ENCODE results near the gene AKAP7. TPM values are rescaled to one million over a fixed set of nuclear protein-coding genes. Genes with fewer than 3 reads are reported as not detected.

Gene AKAP7
- total and polyA plus RNA-seq, 2 donors (not counting 3 experiments of a cell fraction or from before 2014, with no cell fraction given) = 0.76 to 3.3 TPM

- Histone ChIP-seq H3K9ac (replicated peaks; ENCODE audit: extremely low read depth, insufficient read depth, low read length) (no peak overlapping the region), H3K79me2 (ENCODE audit: control insufficient read depth, insufficient read depth, low read length) (no peaks in the 10 kb centered on the region), H3K27me3 (ENCODE audit: control insufficient read depth in 2 of 2, insufficient read depth in 2 of 2, low read length in 2 of 2) (no peaks in the 10 kb centered on the region), H3K36me3 (ENCODE audit: control insufficient read depth in 2 of 2, extremely low read depth in 1 of 2, insufficient read depth in 2 of 2, low read length in 2 of 2) (no peaks in the 10 kb centered on the region), H2AFZ (ENCODE audit: low read depth, low read length) (no peak overlapping the region), H3K9me3 (replicated peaks; ENCODE audit: control insufficient read depth, insufficient read depth, low read length) (no peaks in the 10 kb centered on the region), H3K4me2 (ENCODE audit: insufficient read depth, low read length) (no peak overlapping the region), H3K4me1 (ENCODE audit: control insufficient read depth, extremely low read depth, insufficient read depth, low read length) (peaks cover 5% of the 10 kb centered on the region), H3K9me1 (replicated peaks; ENCODE audit: control insufficient read depth, extremely low read depth, insufficient read depth, low read length) (no peaks in the 10 kb centered on the region), H3K27ac (ENCODE audit: insufficient read depth, low read depth, low read length) (no peak overlapping the region), H4K20me1 (replicated peaks; ENCODE audit: control insufficient read depth, extremely low read depth, insufficient read depth, low read length) (no peaks in the 10 kb centered on the region), H3K4me3 (replicated peaks in 1 of 3; ENCODE audit: insufficient read depth in 1 of 3, low read depth in 1 of 3, low read length in 3 of 3) (no peak overlapping the region)
- POLR2A ChIA-PET = no interaction called here
- DNase-seq (ENCODE audit: low read depth, low spot score) = no peak
- dilution Hi-C loops (cut with MboI; ENCODE audit: extremely low pct_ligation_motif_present, low sequenced_read_pairs) (no loop called here), intact Hi-C loops (cut with micrococcal nuclease) (no loop called here)
- TF ChIP-seq JUN (IDR thresholded peaks at IDR 0.05; ENCODE audit: borderline replicate concordance, insufficient read depth, insufficient read length, low read depth) = no peak
- no peak for TF ChIP-seq GATA2 (IDR thresholded peaks at IDR 0.05; ENCODE audit: insufficient read depth, insufficient read length, low read depth, low read length)
- no peak for FAIRE-seq
- CTCF ChIA-PET = interaction anchor here (1.2 kb wide), 1 partner anchor 62 kb away, joined by 3 read pairs; no protein-coding TSS in a partner anchor
- no TSS peak for BruUV-seq (replicated peaks)
Measured at GRCh38 chr6:131282365-131282764, 147.1 kb downstream of the AKAP7 start.

- CTCF ChIA-PET = interaction anchor here (1.1 kb wide), 1 partner anchor 20 kb away, joined by 4 read pairs; no protein-coding TSS in a partner anchor
Measured at GRCh38 chr6:131283466-131284175, 148.4 kb downstream of the AKAP7 start.

More at GRCh38 chr6:131283466-131284175, 148.4 kb downstream of the AKAP7 start:
- intact Hi-C loops (cut with micrococcal nuclease) (no loop called here), dilution Hi-C loops (cut with MboI; ENCODE audit: extremely low pct_ligation_motif_present, low sequenced_read_pairs) (no loop called here)
- DNase-seq (ENCODE audit: low read depth, low spot score) (no peak), FAIRE-seq (no peak)
- no peaks in the 10 kb centered on the region for H3K9me1 ChIP-seq (replicated peaks; ENCODE audit: control insufficient read depth, extremely low read depth, insufficient read depth, low read length)
- H3K9me3 ChIP-seq (replicated peaks; ENCODE audit: control insufficient read depth, insufficient read depth, low read length) = no peaks in the 10 kb centered on the region
- H4K20me1 ChIP-seq (replicated peaks; ENCODE audit: control insufficient read depth, extremely low read depth, insufficient read depth, low read length) = no peaks in the 10 kb centered on the region
- H2AFZ ChIP-seq (ENCODE audit: low read depth, low read length) = no peak overlapping the region
- H3K36me3 ChIP-seq (ENCODE audit: control insufficient read depth in 2 of 2, extremely low read depth in 1 of 2, insufficient read depth in 2 of 2, low read length in 2 of 2) = no peaks in the 10 kb centered on the region
- H3K27ac ChIP-seq (ENCODE audit: insufficient read depth, low read depth, low read length) = no peak overlapping the region
- no peak overlapping the region for H3K9ac ChIP-seq (replicated peaks; ENCODE audit: extremely low read depth, insufficient read depth, low read length)
- no peak overlapping the region for H3K4me2 ChIP-seq (ENCODE audit: insufficient read depth, low read length)
- no peaks in the 10 kb centered on the region for H3K79me2 ChIP-seq (ENCODE audit: control insufficient read depth, insufficient read depth, low read length)
- POLR2A ChIA-PET = no interaction called here
- peaks cover 5% of the 10 kb centered on the region for H3K4me1 ChIP-seq (ENCODE audit: control insufficient read depth, extremely low read depth, insufficient read depth, low read length)
- no peaks in the 10 kb centered on the region for H3K27me3 ChIP-seq (ENCODE audit: control insufficient read depth in 2 of 2, insufficient read depth in 2 of 2, low read length in 2 of 2)
- BruUV-seq (replicated peaks) = no TSS peak
- TF ChIP-seq MAX (IDR thresholded peaks at IDR 0.05; ENCODE audit: insufficient read depth, insufficient read length) = no peak
- TF ChIP-seq JUN (IDR thresholded peaks at IDR 0.05; ENCODE audit: borderline replicate concordance, insufficient read depth, insufficient read length, low read depth) = no peak
- TF ChIP-seq MYC (IDR thresholded peaks at IDR 0.05; ENCODE audit: low read depth, low read length) = no peak
- TF ChIP-seq FOS (IDR thresholded peaks at IDR 0.05; ENCODE audit: borderline replicate concordance, insufficient read depth, low read length) = no peak
- TF ChIP-seq POLR2AphosphoS5 (IDR thresholded peaks at IDR 0.05; ENCODE audit: insufficient read depth, low read depth, low read length) = no peak
- no peak for TF ChIP-seq CTCF (IDR thresholded peaks at IDR 0.05; ENCODE audit: extremely low read depth in 1 of 2, insufficient read depth in 1 of 2, low read depth in 1 of 2, low read length in 2 of 2)
- no peak for TF ChIP-seq GATA2 (IDR thresholded peaks at IDR 0.05; ENCODE audit: insufficient read depth, insufficient read length, low read depth, low read length)
- no peak for TF ChIP-seq EZH2 (IDR thresholded peaks at IDR 0.05; ENCODE audit: borderline replicate concordance, low read depth, low read length, severe bottlenecking)
- TF ChIP-seq POLR2A (IDR thresholded peaks at IDR 0.05; ENCODE audit: low read depth, low read length) = no peak
- no peak overlapping the region for H3K4me3 ChIP-seq (replicated peaks in 1 of 3; ENCODE audit: insufficient read depth in 1 of 3, low read depth in 1 of 3, low read length in 3 of 3)
